IPS-NIHi7 (cell line): Measurements from ENCODE around the gene VSTM1.
"Not testable (repeated sequence)": the region's sequence is repeated elsewhere in the genome, so short reads cannot be mapped to it uniquely, and the experiment has no call there.

Experiments used
- DNase-seq: peaks from one replicate; pipeline ENCODE4 v3.0.0; 2012; ENCODE audit warnings: mixed read lengths; ENCODE audit errors: extremely low spot score

Gene VSTM1

DNA sequence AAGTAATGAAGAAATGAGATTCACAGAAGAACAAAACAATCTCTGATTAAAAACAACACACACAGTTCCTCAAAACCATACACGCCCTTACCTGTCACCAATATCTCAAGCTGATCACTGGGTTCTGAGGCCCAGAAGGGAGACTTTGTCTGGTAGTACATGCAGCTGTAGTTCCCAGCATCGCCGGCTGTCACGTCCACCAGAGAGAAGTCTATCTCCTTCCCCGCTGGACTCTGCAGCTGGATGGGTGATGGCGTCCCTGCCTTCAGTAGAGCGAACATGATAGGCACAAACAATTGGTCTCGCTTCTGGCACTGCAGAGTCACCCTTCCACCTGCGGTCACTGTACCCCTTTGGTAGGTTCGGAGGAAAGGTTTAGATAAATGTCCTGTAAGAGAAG, 10.1 kb upstream of the VSTM1 start:
- DNase-seq: no peak

DNA sequence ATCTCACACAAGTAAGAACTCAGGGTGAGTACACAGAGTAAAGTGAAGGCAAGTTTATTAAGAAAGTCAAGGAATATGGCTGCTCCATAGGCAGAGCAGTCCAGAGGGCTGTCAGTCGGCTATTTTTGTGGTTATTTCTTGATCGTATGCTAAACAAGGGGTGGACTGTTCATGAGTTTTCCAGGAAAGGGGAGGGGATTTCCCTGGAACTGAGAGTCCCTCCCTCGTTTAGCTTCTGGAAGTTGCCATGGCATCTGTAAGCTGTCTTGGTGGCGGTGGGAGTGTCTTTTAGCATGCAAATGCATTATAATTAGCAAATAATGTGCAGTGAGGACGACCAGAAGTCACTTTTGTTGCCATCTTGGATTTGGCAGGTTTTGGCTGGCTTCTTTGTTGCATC, 5.8 kb upstream of the VSTM1 start:
- no peak for DNase-seq

DNA sequence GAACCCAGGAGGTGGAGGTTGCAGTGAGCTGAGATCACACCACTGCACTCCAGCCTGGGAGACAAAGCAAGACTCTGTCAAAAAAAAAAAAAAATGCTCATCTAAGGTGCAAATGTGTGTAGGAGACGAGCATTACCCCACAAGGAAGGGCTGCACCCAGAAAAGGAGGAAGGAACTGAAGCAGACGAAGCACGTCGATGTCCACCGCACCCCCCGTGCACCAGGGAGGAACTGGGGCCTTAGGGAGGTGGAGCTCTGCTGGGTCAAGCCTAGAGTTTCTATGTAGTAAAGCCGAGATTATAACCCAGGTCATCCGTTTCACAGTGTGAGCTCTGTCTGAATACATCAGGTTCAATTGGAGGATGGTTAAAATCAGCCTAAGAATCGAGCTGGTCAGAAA, 1.1 kb downstream of the VSTM1 start:
- DNase-seq: no peak

GRCh38 chr19:54047616-54048015, 16.1 kb downstream of the VSTM1 start:
- DNase-seq: no peak

DNA sequence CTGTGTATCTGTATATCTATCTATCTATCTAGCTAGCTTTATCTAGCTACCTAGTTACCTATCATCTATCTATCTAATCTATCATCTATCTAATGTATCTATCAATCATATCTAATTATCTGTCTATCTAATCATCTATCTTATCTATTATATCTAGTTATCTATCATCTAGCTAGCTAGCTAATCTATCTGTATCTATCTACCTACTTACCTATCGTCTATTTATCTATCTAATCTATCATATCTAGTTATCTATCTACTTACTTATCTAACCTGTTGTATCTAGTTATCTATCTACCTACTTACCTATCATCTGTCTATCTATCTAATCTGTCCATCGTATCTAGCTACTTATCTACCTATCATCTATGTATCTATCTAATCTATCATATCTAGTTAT, 17.9 kb downstream of the VSTM1 start:
- no peak for DNase-seq

- no peak for DNase-seq
Observed at GRCh38 chr19:54042989-54043388, 20.7 kb downstream of the VSTM1 start.

GRCh38 chr19:54041969-54042606, 21.6 kb downstream of the VSTM1 start:
- peak; percentile 25 for DNase-seq

GRCh38 chr19:54040003-54040402, 23.7 kb downstream of the VSTM1 start:
- no peak for DNase-seq

- DNase-seq: not testable (repeated sequence)
Observed at GRCh38 chr19:54036542-54036941, 27.2 kb downstream of the VSTM1 start.

- peak; percentile 54 for DNase-seq
Observed at GRCh38 chr19:54035215-54036178, 28.2 kb downstream of the VSTM1 start.

DNA sequence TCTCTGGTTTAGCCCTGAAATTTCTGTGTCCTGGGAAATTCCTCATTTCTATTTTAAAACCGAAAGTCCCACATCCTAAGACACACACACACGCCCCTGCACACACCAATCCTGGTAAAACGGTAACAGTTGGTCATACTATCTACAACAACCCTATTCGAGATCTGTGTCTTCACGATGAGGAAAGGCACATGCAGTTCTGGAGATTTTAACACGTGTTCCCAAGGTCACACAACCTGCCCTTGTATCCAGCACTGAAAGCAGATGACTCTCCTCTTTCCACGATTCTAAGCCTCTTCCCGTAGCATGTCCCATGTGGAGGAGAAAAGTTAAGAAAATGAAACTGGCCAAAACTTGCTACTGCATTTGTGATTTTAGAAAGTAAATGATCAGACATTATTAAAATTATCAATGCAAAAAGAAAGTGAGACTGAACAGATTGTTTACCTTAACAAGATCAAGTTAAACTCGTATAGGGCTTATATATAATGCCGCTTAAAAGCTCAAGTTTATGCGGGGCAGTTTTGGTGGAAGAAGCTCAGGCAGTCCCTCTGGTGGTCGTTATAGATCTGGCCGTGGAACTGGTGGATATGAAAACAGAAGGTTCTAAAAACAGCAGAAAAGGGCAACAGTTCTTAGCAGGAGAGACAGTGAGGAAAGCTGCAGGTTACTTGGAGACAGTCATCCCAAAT, 32.7 kb downstream of the VSTM1 start:
- no peak for DNase-seq

DNA sequence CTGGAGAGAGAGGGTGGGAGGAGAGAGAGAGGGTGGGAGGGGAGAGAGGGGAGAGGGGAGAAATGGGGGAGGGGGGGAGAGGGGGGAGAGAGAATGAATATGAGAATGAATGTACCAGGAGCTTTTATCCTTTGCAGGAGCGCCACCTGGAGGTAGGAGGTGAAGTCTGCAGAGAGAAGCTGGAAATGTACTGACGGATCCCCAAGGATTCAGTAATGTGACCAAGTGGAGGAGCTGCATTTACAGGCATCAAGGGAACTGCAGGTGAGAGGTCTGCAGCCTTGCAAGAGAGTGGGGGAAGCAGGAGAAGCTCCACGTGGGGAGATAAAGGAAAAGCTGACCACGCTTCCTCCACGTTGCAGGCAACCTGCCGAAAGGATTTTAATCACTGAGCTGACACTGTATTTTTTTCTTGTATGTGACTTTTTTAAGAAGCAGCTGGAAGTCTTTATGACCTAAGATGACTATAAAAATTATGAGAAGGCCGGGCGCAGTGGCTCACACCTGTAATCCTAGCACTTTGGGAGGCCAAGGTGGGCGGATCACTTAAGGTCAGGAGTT, 33.7 kb downstream of the VSTM1 start:
- peak; percentile 81 for DNase-seq

- DNase-seq: no peak
Observed at GRCh38 chr19:54029301-54029700, 34.4 kb downstream of the VSTM1 start.

DNA sequence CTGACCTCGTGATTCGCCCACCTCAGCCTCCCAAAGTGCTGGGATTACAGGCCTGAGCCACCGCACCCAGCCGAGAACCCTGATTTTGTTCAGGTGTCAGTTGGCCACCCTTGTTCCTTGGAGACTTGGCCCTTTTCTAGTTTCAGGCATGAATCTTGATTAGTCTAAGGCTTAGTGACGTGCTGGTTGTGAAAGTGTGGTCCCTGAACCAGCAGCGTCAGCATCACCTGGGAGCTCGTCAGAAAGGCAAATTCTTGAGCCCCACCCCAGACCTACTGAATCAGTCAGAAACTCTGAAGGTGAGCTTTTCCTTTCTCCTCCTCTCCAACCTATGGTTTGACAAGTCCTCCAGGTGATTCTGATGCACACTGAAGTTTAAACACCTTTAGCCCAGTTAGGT, 37.0 kb downstream of the VSTM1 start:
- DNase-seq: no peak

- no peak for DNase-seq
Observed at GRCh38 chr19:54024660-54025059, 39.0 kb downstream of the VSTM1 start.

- no peak for DNase-seq
Observed at GRCh38 chr19:54023191-54023590, 40.5 kb downstream of the VSTM1 start.

DNA sequence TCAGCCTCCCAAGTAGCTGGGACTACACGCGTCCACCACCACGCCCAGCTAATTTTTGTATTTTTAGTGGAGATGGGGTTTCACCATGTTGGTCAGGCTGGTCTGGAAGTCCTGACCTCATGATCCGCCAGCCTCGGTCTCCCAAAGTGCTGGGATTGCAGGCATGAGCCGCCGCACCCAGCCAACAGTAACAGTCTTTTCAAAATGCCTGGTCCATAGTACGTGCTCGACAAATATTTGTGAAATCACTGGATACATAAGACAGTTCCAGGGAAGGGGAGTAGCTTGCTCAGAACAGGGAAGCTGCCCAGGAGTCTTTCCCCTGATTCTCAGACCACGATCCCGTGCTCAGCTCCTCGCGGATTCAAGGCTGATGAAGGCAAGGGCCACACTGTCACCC, 41.8 kb downstream of the VSTM1 start:
- no peak for DNase-seq

GRCh38 chr19:54021363-54021762, 42.3 kb downstream of the VSTM1 start:
- DNase-seq: no peak

GRCh38 chr19:54017261-54017660, 46.4 kb downstream of the VSTM1 start:
- DNase-seq: no peak

- no peak for DNase-seq
Observed at GRCh38 chr19:54014920-54015560, 48.7 kb downstream of the VSTM1 start.

DNA sequence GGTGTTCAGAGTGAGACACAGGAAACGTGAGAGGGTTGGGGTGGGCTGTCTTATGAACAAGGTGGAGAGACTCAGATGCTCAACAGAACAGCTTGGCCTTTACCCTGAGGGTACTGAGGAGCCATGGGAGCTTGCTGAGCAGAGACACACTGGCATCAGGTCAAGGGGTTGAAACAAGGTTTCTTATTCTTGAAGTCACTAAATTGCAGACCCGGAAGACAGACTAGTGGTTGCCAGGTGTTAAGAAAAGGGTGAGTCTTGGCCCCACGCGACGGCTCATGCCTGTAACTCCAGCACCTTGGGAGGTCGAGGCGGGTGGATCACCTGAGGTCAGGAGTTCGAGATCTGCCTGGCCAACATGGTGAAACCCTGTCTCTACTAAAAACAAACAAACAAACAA, 49.8 kb downstream of the VSTM1 start:
- no peak for DNase-seq
